HPDE6-E6E7 (cell line): ENCODE measurements around the gene TRPV2.

ENCODE experiments used
- DNase-seq: peaks from one replicate; pipeline ENCODE4 v3.0.0; 2011; ENCODE audit warnings: missing footprints; ENCODE audit errors: extremely low spot score

TRPV2 gene

GRCh38 chr17:16406742-16407674 is 8.4 kb upstream of the TRPV2 start:
- DNase-seq: no peak

DNA sequence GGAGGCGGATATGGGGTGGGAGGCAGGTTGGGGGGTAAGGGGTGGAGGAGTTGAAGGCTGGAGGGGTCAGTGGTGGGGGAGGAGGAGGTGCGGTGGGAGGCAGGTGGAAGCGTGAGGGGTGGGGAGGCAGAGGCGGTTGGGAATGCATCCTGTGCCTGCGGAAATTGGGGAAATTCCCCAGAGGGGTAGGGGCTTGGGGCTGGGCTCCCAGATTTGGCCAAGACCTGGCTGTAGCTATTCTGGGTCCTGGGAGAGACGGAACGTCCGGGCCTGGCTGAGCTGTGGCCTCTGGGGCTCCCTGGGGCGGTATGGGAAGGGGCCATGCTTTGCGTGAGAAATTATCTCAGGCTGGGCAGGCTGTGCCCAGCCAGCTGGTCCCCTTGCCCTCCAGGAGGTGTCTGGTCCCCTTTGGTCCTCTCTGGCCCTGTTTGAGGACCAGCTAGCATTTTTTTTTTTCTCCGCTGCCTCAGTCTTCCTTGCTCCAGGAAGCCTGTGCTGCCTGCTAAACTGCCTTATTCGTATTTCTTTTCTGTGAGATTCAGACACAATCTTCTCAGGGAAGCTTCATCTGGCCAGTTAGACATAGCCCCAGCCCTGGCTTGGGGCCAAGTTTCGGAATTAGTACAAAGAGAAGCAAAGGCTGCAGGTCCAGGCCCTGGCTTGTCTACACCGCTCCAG is 7.3 kb upstream of the TRPV2 start:
- no peak for DNase-seq

- no peak for DNase-seq
Measured at GRCh38 chr17:16417399-16417798, 2.0 kb downstream of the TRPV2 start.

- no peak for DNase-seq
Measured at GRCh38 chr17:16417896-16418684, 2.7 kb downstream of the TRPV2 start.

- no peak for DNase-seq
Measured at GRCh38 chr17:16418685-16419068, 3.3 kb downstream of the TRPV2 start.

DNA sequence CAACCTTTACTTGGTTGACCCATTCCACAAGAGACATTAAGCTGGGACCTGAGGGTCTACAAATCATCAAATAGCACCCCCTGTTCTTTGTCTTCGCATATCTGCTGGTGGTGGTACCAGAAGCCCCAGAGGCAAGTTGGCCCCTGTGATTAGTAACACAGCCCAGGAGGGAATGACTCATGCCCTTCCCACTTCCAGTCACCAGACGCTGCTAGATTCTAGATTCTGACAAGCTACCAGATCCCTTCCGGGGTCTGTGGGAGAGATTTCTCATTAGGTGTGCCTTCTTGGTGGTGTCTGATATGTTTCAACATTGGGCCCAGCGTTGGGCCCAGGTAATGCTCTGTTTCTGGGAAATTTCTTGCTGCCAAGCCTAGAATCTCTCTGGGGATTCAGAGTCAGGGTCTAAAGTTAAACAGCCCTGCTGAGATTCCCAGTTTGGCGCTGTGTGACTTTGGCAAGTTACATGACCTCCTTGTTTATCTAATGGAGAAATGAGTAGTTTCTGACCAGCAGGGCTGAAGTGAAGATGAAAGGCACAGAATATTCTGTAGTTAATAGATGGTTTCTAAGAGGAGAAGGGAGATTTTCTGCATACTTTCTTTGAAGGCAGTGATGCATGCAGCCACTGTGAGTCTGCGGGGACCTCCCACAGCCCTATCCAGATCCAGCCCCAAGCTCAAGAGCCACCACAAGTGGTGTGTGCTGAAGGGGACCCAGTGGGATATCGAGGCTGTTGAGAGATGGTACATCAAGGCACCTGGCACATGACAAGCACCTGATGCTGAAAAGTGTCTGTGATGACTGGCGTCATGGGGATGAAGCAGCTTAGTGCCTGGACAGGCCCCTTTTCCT is 3.9 kb downstream of the TRPV2 start:
- DNase-seq: peak; percentile 90

GRCh38 chr17:16419929-16420271 is 4.5 kb downstream of the TRPV2 start:
- no peak for DNase-seq

GRCh38 chr17:16422416-16422815 is 7.0 kb downstream of the TRPV2 start:
- no peak for DNase-seq

- DNase-seq: no peak
Measured at GRCh38 chr17:16423226-16423872, 8.0 kb downstream of the TRPV2 start.

DNA sequence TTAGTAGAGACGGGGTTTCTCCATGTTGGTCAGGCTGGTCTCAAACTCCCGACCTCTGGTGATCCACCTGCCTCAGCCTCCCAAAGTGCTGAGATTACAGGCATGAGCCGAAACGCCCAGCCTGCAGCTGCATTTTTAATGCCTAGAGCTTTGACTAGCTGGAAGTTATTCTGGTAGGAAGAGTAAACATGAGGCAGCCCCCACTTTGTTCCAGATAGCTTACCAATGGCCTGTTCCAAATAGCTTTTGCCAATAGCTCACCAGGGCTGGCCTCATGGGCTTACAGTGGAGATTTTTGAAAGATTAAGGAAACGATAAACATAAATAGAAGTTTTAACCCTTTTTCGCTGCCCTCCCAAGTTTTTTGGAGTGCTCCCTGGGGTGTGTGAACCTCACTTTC is 9.8 kb downstream of the TRPV2 start:
- DNase-seq: no peak

GRCh38 chr17:16425698-16426659 is 10.6 kb downstream of the TRPV2 start:
- no peak for DNase-seq

DNA sequence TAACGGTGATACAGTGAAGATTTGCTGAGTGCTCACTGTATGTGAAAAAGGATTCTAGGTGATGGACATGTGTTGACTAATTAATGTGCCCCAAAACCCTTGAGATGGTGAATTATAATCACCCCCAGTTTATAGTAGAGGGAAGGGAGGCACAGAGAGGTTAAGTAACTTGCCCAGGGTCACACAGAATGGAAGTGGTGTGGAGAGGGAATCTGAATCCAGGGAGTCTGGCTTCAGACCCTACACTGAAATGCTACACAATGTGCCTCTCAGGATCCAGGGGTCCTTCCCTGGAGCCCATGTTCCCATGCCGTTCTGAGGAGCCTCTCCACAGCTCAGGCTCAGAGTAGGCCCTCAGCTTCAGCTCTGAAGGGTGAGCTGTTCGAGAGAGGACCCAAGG is 11.6 kb downstream of the TRPV2 start:
- DNase-seq: no peak

GRCh38 chr17:16428098-16428882 is 12.9 kb downstream of the TRPV2 start:
- no peak for DNase-seq

GRCh38 chr17:16429083-16429482 is 13.7 kb downstream of the TRPV2 start:
- no peak for DNase-seq

GRCh38 chr17:16430650-16431049 is 15.3 kb downstream of the TRPV2 start:
- no peak for DNase-seq

GRCh38 chr17:16432017-16432416 is 16.6 kb downstream of the TRPV2 start:
- no peak for DNase-seq

DNA sequence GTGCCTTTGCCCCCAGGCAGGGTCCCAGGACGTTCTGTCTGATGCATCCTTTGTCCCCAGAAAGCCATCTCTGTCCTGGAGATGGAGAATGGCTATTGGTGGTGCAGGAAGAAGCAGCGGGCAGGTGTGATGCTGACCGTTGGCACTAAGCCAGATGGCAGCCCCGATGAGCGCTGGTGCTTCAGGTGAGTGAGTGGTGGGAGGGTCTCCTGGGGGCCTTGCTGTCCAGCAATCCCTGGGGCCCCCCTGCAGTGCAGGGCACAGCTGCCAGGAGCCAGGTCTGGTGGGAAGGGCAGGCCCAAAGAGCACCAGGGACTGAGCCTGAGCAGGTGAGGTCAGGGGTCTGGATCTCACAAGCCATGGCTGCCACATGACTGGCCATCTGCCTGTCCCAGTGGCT is 18.1 kb downstream of the TRPV2 start:
- DNase-seq: no peak

GRCh38 chr17:16434662-16435061 is 19.3 kb downstream of the TRPV2 start:
- no peak for DNase-seq
